GM18502 (cell line): Measurements from ENCODE around the gene KCNMA1.

Experiments
- ATAC-seq: cut with Tn5 transposase; IDR thresholded peaks from one replicate; pipeline ENCODE4 v1.9.1; 2021; ENCODE audit warnings: mild to moderate bottlenecking; ENCODE audit not compliant: unreplicated experiment, poor library complexity

KCNMA1 gene

GRCh38 chr10:77433546-77433945 is 204.1 kb downstream of the KCNMA1 start:
- ATAC-seq: no peak

- ATAC-seq: no peak
These were observed 205.4 kb downstream of the KCNMA1 start for GRCh38 chr10:77431980-77432797.

GRCh38 chr10:77431209-77431611 is 206.4 kb downstream of the KCNMA1 start:
- ATAC-seq: no peak

GRCh38 chr10:77430530-77430929 is 207.1 kb downstream of the KCNMA1 start:
- ATAC-seq: no peak

- no peak for ATAC-seq
These were observed 208.8 kb downstream of the KCNMA1 start for GRCh38 chr10:77428691-77429395.

- ATAC-seq: no peak
These were observed 213.4 kb downstream of the KCNMA1 start for GRCh38 chr10:77424257-77424656.

GRCh38 chr10:77422491-77423338 is 214.9 kb downstream of the KCNMA1 start:
- no peak for ATAC-seq

GRCh38 chr10:77421591-77421990 is 216.0 kb downstream of the KCNMA1 start:
- ATAC-seq: no peak

- no peak for ATAC-seq
These were observed 216.6 kb downstream of the KCNMA1 start for GRCh38 chr10:77420947-77421523.

- ATAC-seq: no peak
These were observed 217.6 kb downstream of the KCNMA1 start for GRCh38 chr10:77419979-77420378.

- ATAC-seq: no peak
These were observed 218.6 kb downstream of the KCNMA1 start for GRCh38 chr10:77419056-77419455.

- ATAC-seq: no peak
These were observed 219.6 kb downstream of the KCNMA1 start for GRCh38 chr10:77417806-77418640.

GRCh38 chr10:77417359-77417758 is 220.2 kb downstream of the KCNMA1 start:
- no peak for ATAC-seq

GRCh38 chr10:77416311-77417135 is 221.1 kb downstream of the KCNMA1 start:
- ATAC-seq: no peak

- ATAC-seq: no peak
These were observed 222.2 kb downstream of the KCNMA1 start for GRCh38 chr10:77415313-77415960.

- no peak for ATAC-seq
These were observed 224.4 kb downstream of the KCNMA1 start for GRCh38 chr10:77413231-77413630.

GRCh38 chr10:77412573-77413133 is 225.0 kb downstream of the KCNMA1 start:
- ATAC-seq: peak; percentile 45

- ATAC-seq: no peak
These were observed 225.8 kb downstream of the KCNMA1 start for GRCh38 chr10:77411805-77412204.
